Measurements from ENCODE around the gene C1orf116.

The C1orf116 gene

DNA sequence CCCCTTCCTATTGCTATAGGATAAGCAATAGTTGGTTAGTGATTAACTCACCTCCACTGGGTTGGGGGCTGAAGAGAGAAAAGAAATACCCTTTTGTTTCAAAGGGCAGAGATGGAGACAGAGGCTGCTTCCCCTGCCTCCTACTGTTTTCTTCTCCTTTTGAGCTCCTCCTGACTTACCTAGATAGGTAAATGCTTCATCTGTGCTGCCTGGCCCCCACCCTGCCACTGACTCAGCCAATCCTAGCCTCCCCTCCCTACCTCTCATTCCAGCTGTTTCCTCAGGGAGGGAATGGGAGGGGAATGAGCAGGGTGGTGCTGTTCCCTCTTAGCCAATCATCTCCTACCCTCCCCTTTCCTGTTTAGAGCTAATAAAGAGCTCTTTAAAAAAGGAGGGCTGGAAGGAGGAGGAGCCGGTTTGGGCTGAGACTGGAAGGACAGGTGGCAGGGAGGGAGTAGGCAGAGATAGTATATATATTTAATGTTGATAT is at the start of gene C1orf116:
Gene C1orf116 (minus strand): TSS at position 229 of the 490 bp plus-strand sequence. CDS start 5,158 bp downstream, outside the sequence.
- Histone ChIP-seq H3K9me3 (ENCODE audit: insufficient read depth, low read depth, low read length) (no peaks in the 10 kb centered on the region), H3K4me2 (ENCODE audit: low read depth, low read length, poor library complexity, severe bottlenecking) (no peak within 1 kb of the TSS), H3K36me3 (ENCODE audit: insufficient read depth, low read length) (no peaks in the 10 kb centered on the region), H3K4me3 (ENCODE audit: low read length, poor library complexity, severe bottlenecking) (no peak within 1 kb of the TSS), H4K20me1 (ENCODE audit: insufficient read depth, low read length, poor library complexity, severe bottlenecking) (no peaks in the 10 kb centered on the region), H3F3A (ENCODE audit: low read depth) (no peaks in the 10 kb centered on the region), H3K9ac (ENCODE audit: low read depth, low read length, poor library complexity, severe bottlenecking) (no peak within 1 kb of the TSS), H3K79me2 (ENCODE audit: insufficient read depth, low read length) (no peaks in the 10 kb centered on the region), H3K27me3 (ENCODE audit: insufficient read depth, low read length, poor library complexity, severe bottlenecking) (peaks cover 20% of the 10 kb centered on the region), H2AFZ (ENCODE audit: low read length) (no peak within 1 kb of the TSS), H3K9me2 (replicated peaks; ENCODE audit: low read depth, low read length) (no peaks in the 10 kb centered on the region), H3K4me1 (ENCODE audit: insufficient read depth, low read length, poor library complexity, severe bottlenecking) (no peaks in the 10 kb centered on the region)
- no peak for TF ChIP-seq EZH2phosphoT487 (IDR thresholded peaks at IDR 0.05; ENCODE audit: borderline replicate concordance)

- H3K4me2 ChIP-seq (ENCODE audit: low read depth, low read length, poor library complexity, severe bottlenecking), result no peak overlapping the region
Observed at GRCh38 chr1:207081806-207082205, 49.2 kb upstream of the C1orf116 start.

GRCh38 chr1:207081088-207081487 is 48.5 kb upstream of the C1orf116 start:
- Histone ChIP-seq H3K9me2 (replicated peaks; ENCODE audit: low read depth, low read length) (no peaks in the 10 kb centered on the region), H3K79me2 (ENCODE audit: insufficient read depth, low read length) (no peaks in the 10 kb centered on the region), H2AFZ (ENCODE audit: low read length) (no peak overlapping the region), H3K9me3 (ENCODE audit: insufficient read depth, low read depth, low read length) (no peaks in the 10 kb centered on the region), H3K4me1 (ENCODE audit: insufficient read depth, low read length, poor library complexity, severe bottlenecking) (no peaks in the 10 kb centered on the region), H3K36me3 (ENCODE audit: insufficient read depth, low read length) (no peaks in the 10 kb centered on the region), H3K27me3 (ENCODE audit: insufficient read depth, low read length, poor library complexity, severe bottlenecking) (no peaks in the 10 kb centered on the region), H3K4me2 (ENCODE audit: low read depth, low read length, poor library complexity, severe bottlenecking) (no peak overlapping the region), H3K9ac (ENCODE audit: low read depth, low read length, poor library complexity, severe bottlenecking) (no peak overlapping the region), H3K4me3 (ENCODE audit: low read length, poor library complexity, severe bottlenecking) (no peak overlapping the region), H4K20me1 (ENCODE audit: insufficient read depth, low read length, poor library complexity, severe bottlenecking) (no peaks in the 10 kb centered on the region), H3F3A (ENCODE audit: low read depth) (no peaks in the 10 kb centered on the region)
- TF ChIP-seq, protein P1, sequence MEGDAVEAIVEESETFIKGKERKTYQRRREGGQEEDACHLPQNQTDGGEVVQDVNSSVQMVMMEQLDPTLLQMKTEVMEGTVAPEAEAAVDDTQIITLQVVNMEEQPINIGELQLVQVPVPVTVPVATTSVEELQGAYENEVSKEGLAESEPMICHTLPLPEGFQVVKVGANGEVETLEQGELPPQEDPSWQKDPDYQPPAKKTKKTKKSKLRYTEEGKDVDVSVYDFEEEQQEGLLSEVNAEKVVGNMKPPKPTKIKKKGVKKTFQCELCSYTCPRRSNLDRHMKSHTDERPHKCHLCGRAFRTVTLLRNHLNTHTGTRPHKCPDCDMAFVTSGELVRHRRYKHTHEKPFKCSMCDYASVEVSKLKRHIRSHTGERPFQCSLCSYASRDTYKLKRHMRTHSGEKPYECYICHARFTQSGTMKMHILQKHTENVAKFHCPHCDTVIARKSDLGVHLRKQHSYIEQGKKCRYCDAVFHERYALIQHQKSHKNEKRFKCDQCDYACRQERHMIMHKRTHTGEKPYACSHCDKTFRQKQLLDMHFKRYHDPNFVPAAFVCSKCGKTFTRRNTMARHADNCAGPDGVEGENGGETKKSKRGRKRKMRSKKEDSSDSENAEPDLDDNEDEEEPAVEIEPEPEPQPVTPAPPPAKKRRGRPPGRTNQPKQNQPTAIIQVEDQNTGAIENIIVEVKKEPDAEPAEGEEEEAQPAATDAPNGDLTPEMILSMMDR (conservative IDR thresholded peaks at IDR 0.05; ENCODE audit: low read length), result no peak

More at GRCh38 chr1:207081806-207082205, 49.2 kb upstream of the C1orf116 start:
- no peaks in the 10 kb centered on the region for H3K79me2 ChIP-seq (ENCODE audit: insufficient read depth, low read length)
- no peaks in the 10 kb centered on the region for H3K9me2 ChIP-seq (replicated peaks; ENCODE audit: low read depth, low read length)
- H3K9ac ChIP-seq (ENCODE audit: low read depth, low read length, poor library complexity, severe bottlenecking), result no peak overlapping the region
- no peaks in the 10 kb centered on the region for H3F3A ChIP-seq (ENCODE audit: low read depth)
- TF ChIP-seq, protein P1 (conservative IDR thresholded peaks at IDR 0.05; ENCODE audit: low read length), result no peak
- no peak for TF ChIP-seq EZH2phosphoT487 (IDR thresholded peaks at IDR 0.05; ENCODE audit: borderline replicate concordance)
- H3K4me1 ChIP-seq (ENCODE audit: insufficient read depth, low read length, poor library complexity, severe bottlenecking), result no peaks in the 10 kb centered on the region
- H3K27me3 ChIP-seq (ENCODE audit: insufficient read depth, low read length, poor library complexity, severe bottlenecking), result no peaks in the 10 kb centered on the region
- no peaks in the 10 kb centered on the region for H3K9me3 ChIP-seq (ENCODE audit: insufficient read depth, low read depth, low read length)
- no peaks in the 10 kb centered on the region for H4K20me1 ChIP-seq (ENCODE audit: insufficient read depth, low read length, poor library complexity, severe bottlenecking)
- no peaks in the 10 kb centered on the region for H3K36me3 ChIP-seq (ENCODE audit: insufficient read depth, low read length)
- no peak overlapping the region for H3K4me3 ChIP-seq (ENCODE audit: low read length, poor library complexity, severe bottlenecking)
- no peak overlapping the region for H2AFZ ChIP-seq (ENCODE audit: low read length)

DNA sequence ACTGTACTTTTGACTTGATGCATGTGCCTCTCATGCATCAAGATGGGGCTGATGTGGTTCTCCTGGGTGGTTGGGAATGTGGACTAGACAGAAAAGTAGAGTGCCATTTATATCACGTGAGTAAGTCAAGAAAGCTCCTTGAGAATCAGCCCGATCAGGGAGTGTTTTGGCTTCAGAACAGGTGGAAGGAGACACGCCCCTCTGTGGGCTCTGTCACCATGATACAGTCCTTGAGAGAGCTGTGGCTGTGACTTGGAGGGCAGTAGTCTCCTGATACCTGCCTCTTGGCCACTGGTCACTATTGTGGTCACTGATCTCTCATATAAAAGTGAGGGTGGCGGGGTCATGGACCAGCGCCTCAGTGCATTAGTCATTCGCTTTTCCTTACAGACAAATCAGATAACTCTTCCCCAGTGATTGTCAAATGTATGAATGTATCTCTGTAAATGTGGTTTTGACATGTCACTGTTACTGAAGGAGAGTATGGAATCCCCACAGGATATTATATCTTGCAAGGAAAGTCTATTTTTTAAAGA is 47.2 kb upstream of the C1orf116 start:
- Histone ChIP-seq H3K9me3 (ENCODE audit: insufficient read depth, low read depth, low read length) (no peaks in the 10 kb centered on the region), H3K4me3 (ENCODE audit: low read length, poor library complexity, severe bottlenecking) (no peak overlapping the region), H3K36me3 (ENCODE audit: insufficient read depth, low read length) (no peaks in the 10 kb centered on the region), H3K9ac (ENCODE audit: low read depth, low read length, poor library complexity, severe bottlenecking) (no peak overlapping the region), H4K20me1 (ENCODE audit: insufficient read depth, low read length, poor library complexity, severe bottlenecking) (no peaks in the 10 kb centered on the region), H3K9me2 (replicated peaks; ENCODE audit: low read depth, low read length) (no peaks in the 10 kb centered on the region), H2AFZ (ENCODE audit: low read length) (no peak overlapping the region), H3F3A (ENCODE audit: low read depth) (no peaks in the 10 kb centered on the region), H3K27me3 (ENCODE audit: insufficient read depth, low read length, poor library complexity, severe bottlenecking) (no peaks in the 10 kb centered on the region), H3K79me2 (ENCODE audit: insufficient read depth, low read length) (no peaks in the 10 kb centered on the region), H3K4me2 (ENCODE audit: low read depth, low read length, poor library complexity, severe bottlenecking) (no peak overlapping the region), H3K4me1 (ENCODE audit: insufficient read depth, low read length, poor library complexity, severe bottlenecking) (no peaks in the 10 kb centered on the region)
- no peak for TF ChIP-seq EZH2phosphoT487 (IDR thresholded peaks at IDR 0.05; ENCODE audit: borderline replicate concordance)
- TF ChIP-seq, protein P1 (conservative IDR thresholded peaks at IDR 0.05; ENCODE audit: low read length), result no peak
